RWPE1 (cell line): ENCODE results near the gene CDK13.

Source experiments
- CTCF ChIA-PET: fragments of 350-600 bp; sonication (Branson Sonifier 250); formaldehyde crosslinking; extraction: SDS; loops from one replicate; lab custom pipeline; 2021; lab: Yijun Ruan, JAX
- POLR2A ChIA-PET: fragments of 400-600 bp; formaldehyde crosslinking; extraction: SDS; loops from one replicate; lab custom pipeline; 2020; ENCODE audit warnings: antibody characterized with exemption; ENCODE audit not compliant: low non-redundant PET; lab: Yijun Ruan, JAX
- DNase-seq: peaks from one replicate; pipeline ENCODE4 v3.0.0; 2012; ENCODE audit warnings: low spot score
- H3K27ac ChIP-seq: fragments of 450-650 bp; 2 replicates; pipeline ENCODE4 v1.5.1; 2017
- CTCF ChIP-seq: fragments of 450-650 bp; conservative IDR thresholded peaks from 2 replicates; pipeline ENCODE4 v1.5.1; 2017; ENCODE audit warnings: low read depth, mild to moderate bottlenecking

CDK13 gene

DNA sequence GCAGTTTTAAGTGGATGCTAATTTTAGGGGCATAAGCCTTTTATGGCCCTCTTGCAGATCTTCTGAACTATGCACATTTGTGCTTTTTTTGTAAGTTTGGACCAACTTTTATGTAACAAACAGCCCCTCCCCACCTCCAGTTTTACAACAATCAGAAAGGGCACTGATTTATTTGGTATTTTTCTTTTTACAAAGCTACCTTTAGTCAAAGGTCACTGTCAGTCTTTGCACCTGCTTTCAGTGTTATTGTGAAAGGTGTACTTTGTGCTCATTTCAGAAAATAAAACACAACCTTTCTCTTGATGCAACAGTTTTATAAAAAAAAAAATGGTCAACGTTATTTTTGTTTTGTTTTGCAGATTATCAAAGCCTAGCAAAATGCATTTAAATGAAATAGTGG is 145.2 kb downstream of the CDK13 start:
- POLR2A ChIA-PET: no interaction called here
- DNase-seq: no peak
- H3K27ac ChIP-seq: no peak overlapping the region
- TF ChIP-seq CTCF: no peak
- CTCF ChIA-PET: no interaction called here

GRCh38 chr7:40095695-40096327 is 145.8 kb downstream of the CDK13 start:
- POLR2A ChIA-PET: no interaction called here
- no peak for TF ChIP-seq CTCF
- H3K27ac ChIP-seq: no peak overlapping the region
- CTCF ChIA-PET: no interaction called here
- no peak for DNase-seq

DNA sequence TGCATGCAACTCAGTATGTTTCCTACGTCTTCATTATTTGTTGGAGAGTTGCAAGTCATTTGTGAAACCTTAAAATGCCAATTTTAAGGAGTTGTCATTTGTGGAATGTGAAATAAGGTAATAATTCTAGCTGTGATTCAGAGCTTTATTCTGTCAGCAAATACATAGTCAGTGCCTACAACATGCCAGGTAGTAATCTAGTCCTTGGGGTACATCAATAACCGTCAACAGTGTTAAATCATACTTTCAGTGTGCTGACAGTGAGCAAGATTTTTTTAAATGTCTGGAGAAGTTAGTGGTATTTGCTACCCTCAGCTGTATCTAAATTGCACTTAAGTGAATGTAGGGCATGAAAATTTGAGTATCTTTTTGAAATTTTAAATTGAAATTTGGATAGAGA is 147.7 kb downstream of the CDK13 start:
- TF ChIP-seq CTCF: no peak
- H3K27ac ChIP-seq: no peak overlapping the region
- CTCF ChIA-PET: no interaction called here
- POLR2A ChIA-PET: no interaction called here
- DNase-seq: no peak

GRCh38 chr7:40098810-40099209 is 148.8 kb downstream of the CDK13 start:
- no peak for DNase-seq
- ChIA-PET CTCF (interaction anchor here (0.6 kb wide), 1 partner anchor 144 kb away, joined by 4 read pairs; no protein-coding TSS in a partner anchor), POLR2A (no interaction called here)
- no peak overlapping the region for H3K27ac ChIP-seq
- no peak for TF ChIP-seq CTCF

- ChIA-PET CTCF (no interaction called here), POLR2A (no interaction called here)
- no peak overlapping the region for H3K27ac ChIP-seq
- DNase-seq: no peak
- no peak for TF ChIP-seq CTCF
These were observed 149.8 kb downstream of the CDK13 start for GRCh38 chr7:40099837-40100236.

DNA sequence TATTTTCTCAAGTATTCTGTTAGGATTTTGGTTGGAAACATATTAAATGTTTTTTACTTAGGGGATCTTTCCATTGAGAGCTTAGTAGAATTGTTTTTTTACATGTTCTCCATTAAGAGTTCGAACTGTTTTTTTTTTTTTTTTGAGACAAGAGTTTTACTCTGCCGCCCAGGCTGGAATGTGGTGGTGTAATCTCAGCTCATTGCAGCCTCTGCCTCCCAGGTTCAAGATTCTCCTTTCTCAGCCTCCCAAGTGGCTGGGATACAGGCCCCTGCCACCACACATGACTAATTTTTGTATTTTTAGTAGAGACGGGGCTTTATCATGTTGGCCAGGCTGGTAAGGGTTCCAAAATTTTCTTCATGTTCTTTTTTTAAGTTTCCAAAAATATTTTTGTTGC is 151.1 kb downstream of the CDK13 start:
- H3K27ac ChIP-seq: no peak overlapping the region
- DNase-seq: no peak
- CTCF ChIA-PET: interaction anchor here (0.6 kb wide), 1 partner anchor 86 kb away, joined by 3 read pairs; no protein-coding TSS in a partner anchor
- POLR2A ChIA-PET: no interaction called here
- TF ChIP-seq CTCF: no peak
